Activated CD8-positive, alpha-beta memory T cell treated with anti-CD3 and anti-CD28 coated beads, Interleukin-2, amount 50 U/mL, for 1 hour (primary cell): ENCODE data around the gene TP73.

Experiments used
- DNase-seq: peaks from one replicate; pipeline ENCODE4 v3.0.0-alpha.2; 2020; ENCODE audit errors: extremely low read depth

The TP73 gene

GRCh38 chr1:3708791-3709190, 56.5 kb downstream of the TP73 start:
- no peak for DNase-seq

- DNase-seq, result no peak
These were observed 57.9 kb downstream of the TP73 start for GRCh38 chr1:3710251-3710650.

GRCh38 chr1:3711381-3711779, 59.1 kb downstream of the TP73 start:
- DNase-seq, result no peak

- DNase-seq, result no peak
These were observed 59.6 kb downstream of the TP73 start for GRCh38 chr1:3711780-3712451.

DNA sequence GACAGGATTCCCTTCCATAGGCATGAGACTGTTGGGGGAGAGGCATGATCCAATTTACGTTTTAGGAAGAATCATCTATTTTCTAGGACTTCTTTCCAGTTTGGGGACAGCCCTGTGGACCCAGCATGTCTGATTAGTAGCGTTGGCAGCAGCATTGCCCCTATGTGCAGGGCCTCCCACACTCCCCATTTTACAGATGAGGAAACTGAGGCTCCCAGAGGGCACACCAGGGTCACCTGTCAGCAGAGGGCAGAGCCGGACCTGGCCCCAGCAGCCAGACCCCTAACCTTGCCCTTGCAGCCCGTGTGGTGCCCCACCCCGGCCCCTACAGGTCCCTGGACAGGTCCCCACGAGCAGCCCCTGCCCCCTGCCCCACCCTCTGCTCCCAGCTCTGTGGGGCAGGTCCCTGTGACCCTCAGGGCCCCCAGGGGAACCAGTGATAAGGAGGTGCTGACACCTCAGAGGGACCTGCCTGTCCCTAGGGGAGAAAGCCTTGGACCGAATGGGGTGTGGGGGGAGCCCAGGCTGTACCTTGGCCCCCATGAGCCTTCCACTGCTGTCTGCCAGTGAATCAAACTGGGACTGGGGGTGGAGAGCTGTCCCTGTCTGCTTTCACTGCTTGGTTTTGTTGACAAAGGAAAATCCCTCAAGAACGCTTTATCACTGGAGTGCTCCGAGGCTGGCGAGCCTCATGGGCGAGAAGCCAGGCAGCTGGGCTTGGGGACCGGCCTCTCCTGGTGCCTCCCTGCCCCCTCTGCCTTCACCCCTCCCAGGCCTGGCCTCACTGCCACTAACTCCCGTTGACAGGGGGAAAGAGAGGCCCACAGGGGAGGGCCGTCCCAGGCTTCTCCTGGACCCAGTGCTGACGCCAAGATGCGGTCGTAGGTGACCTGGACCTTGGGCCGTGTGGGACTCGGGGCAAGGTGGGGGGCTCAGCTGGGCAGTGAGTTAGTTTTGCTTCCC, 60.5 kb downstream of the TP73 start:
- no peak for DNase-seq

DNA sequence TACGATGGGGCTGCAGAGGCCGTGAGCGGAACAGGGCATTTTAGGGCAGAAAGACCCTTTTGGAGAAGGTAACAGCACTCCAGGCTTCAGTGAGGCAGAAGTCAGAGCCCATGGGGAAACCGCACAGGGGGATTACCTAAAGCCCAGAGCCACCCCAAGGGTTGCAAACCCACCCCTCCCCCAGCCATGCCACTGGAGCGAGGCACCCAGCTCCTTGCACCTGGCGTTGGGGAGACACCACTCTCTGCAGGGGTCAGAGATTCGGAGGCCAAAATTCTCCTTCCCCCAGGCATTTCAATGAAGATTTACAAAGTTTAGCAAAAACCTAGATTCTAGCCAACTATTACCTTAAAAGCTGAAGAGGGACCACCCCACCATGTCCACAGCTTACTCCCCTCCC, 61.5 kb downstream of the TP73 start:
- DNase-seq, result no peak

GRCh38 chr1:3714284-3714741, 62.0 kb downstream of the TP73 start:
- no peak for DNase-seq

DNA sequence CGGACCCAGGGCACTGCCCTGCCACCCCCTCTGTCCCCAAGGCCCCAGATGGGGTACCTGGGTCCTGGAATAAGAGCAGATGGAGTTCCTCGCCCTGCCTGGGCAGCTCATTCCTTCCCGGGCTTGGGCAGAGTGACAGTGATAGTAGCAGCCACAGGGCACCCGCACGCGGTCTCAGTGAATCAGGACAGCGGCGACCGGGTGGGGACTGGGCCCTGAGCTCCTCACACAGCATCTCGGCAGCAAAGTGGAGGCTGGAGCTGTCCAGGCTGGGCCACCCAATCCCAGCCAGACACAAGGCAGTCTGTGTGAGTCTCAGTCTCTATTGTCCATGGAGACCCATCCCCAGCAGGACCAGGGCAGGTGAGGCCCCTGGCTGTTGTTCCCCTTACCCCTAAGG, 62.5 kb downstream of the TP73 start:
- no peak for DNase-seq

DNA sequence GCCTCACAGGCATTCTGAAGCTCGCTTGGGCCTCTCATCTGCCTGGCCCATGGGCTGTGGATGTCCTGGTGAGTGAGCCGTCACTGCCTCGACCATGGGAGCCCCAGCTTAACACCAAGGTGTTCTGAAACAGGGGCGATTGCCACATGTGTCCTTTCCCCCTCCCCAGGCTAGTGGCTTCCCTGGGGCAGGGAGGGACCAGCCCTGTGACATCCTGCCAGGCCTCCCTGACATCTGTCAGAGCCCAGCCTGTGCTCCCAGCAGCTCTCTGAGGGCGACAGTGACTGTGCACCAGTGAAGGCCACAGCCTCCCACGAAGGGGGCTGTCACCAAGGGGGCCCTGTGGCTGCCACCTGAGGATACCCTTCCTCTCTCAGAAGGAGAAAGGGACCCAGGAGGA, 64.0 kb downstream of the TP73 start:
- DNase-seq, result no peak

DNA sequence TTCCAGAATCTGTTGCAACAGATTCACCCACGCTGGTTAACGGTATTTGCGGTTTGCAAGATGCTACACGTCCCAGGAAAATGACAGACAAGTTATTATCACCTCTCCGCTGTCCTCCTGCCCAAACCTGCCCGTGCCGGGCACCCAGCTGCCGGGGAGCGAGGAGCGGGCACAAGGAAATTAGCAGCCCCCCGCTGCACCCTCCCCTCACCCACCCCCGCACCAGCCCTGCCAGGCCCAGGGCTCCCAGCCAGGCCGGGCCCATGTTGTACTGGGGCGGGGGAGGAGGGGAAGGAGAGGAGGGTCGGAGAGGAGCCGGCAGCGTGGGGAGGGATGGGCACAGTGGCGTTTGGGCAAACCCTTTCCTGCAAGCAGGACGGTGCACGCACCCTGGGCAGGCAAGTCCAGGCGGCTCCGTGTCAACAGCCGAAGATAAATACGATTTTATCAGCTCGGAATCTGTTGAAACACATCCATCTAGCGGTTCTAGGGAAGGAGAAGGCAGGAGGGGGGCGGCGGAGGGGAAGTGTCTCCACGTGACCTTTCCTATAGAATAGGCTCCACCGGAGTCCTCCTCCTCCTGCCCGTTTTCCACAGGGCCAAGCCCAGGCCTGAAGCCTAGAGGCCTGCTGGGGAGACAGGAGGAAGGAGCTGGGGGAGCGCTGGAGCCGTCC, 64.9 kb downstream of the TP73 start:
- DNase-seq, result no peak

GRCh38 chr1:3717715-3718601, 65.6 kb downstream of the TP73 start:
- no peak for DNase-seq

- DNase-seq, result no peak
These were observed 66.4 kb downstream of the TP73 start for GRCh38 chr1:3718764-3719163.

GRCh38 chr1:3721955-3722465, 69.7 kb downstream of the TP73 start:
- no peak for DNase-seq

- no peak for DNase-seq
These were observed 70.5 kb downstream of the TP73 start for GRCh38 chr1:3722846-3723245.

GRCh38 chr1:3724416-3725030, 72.2 kb downstream of the TP73 start:
- peak; percentile 38 for DNase-seq

GRCh38 chr1:3725366-3725765, 73.0 kb downstream of the TP73 start:
- DNase-seq, result no peak

DNA sequence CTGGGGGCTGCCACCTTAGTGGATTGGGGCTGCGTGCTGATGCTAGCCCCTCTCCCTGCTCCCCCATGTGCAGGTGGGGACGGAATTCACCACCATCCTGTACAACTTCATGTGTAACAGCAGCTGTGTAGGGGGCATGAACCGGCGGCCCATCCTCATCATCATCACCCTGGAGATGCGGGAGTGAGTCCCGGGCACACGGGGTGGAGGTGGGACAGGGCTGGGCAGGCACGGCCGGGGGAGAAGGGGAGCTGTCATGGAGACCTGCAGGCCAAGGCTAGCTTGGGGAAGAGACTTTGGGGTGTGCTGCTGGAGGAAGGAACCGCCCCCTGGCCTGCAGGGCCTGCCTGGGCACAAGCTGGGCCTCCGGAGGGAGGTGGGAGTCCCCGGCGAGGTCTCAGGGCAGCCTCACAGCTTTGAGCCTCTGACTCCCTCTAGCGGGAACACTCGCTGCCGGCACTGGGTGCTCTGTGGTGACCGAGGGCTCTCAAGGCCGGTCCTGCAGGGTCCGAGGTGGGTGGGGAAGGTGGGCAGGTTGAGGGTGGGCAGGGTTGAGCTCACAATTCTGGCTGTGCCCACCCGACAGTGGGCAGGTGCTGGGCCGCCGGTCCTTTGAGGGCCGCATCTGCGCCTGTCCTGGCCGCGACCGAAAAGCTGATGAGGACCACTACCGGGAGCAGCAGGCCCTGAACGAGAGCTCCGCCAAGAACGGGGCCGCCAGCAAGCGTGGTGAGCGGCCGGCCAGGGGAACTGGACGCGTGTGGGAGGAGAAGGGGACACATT, 74.9 kb downstream of the TP73 start:
- no peak for DNase-seq

DNA sequence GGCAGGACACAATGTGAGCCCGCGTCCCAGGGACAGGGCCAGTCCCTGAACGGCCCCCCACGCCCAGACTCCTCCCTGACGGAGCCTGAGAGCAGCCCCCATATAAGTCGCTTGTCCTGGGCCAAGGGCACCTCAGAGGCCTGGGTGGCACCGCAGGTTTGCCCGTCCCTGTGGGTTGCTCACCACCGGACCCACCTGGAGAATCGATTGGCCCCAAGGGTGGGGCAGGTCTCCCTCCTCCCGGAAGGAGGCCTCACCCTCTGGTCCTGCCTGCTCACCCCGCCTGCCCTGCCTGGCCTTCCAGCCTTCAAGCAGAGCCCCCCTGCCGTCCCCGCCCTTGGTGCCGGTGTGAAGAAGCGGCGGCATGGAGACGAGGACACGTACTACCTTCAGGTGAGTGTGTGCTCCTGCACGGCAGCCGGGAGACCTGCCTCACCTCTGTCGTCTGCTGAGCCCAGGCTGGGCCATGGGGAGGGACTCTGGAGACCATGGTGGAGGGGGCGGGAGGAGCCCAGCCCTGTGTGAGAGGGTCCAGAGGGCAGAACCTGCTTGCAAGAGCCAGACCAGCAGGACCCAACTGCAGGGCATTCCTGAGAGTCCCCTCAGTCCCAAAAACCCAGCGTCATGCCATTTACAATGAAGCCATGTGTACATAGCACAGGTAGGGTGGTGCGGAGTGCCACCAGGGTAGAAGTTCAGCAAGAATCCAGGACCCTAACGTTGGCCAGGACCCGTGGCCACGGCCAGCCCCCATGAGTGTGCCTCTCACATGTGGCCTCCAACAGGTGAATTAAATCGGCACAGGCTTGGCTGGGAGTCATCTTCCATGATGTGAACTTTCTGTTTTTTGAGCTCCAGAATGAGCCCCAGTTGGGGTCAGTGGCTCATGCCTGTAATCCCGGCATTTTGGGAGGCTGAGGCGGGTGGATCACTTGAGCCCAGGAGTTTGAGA, 75.8 kb downstream of the TP73 start:
- no peak for DNase-seq
